ENCODE results near the gene GRIK1.
"Not testable (repeated sequence)": the region's sequence is repeated elsewhere in the genome, so short reads cannot be mapped to it uniquely, and the experiment has no call there.

DNA sequence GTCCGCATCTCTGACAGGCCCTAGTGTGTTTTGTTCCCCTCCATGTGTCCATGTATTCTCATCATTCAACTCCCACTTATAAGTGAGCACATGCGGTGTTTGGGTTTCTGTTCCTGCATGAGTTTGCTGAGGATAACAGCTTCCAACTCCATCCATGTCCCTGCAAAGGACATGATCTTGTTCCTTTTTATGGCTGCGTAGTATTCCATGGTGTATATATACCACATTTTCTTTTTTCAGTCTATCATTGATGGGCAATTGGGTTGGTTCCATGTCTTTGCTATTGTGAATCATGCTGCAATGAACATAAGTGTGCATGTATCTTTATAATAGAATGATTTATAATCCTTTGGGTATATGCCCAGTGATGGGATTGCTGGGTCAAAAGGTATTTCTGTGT, 334.6 kb downstream of the GRIK1 start:
- not testable (repeated sequence) for TF ChIP-seq POLR2A (IDR thresholded peaks at IDR 0.05)
- TF ChIP-seq, protein P1, sequence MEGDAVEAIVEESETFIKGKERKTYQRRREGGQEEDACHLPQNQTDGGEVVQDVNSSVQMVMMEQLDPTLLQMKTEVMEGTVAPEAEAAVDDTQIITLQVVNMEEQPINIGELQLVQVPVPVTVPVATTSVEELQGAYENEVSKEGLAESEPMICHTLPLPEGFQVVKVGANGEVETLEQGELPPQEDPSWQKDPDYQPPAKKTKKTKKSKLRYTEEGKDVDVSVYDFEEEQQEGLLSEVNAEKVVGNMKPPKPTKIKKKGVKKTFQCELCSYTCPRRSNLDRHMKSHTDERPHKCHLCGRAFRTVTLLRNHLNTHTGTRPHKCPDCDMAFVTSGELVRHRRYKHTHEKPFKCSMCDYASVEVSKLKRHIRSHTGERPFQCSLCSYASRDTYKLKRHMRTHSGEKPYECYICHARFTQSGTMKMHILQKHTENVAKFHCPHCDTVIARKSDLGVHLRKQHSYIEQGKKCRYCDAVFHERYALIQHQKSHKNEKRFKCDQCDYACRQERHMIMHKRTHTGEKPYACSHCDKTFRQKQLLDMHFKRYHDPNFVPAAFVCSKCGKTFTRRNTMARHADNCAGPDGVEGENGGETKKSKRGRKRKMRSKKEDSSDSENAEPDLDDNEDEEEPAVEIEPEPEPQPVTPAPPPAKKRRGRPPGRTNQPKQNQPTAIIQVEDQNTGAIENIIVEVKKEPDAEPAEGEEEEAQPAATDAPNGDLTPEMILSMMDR (IDR thresholded peaks at IDR 0.05): not testable (repeated sequence)

All from Peyer's patch (tissue), 4 donors.